ENCODE data around the gene ST6GALNAC4.

The ST6GALNAC4 gene

DNA sequence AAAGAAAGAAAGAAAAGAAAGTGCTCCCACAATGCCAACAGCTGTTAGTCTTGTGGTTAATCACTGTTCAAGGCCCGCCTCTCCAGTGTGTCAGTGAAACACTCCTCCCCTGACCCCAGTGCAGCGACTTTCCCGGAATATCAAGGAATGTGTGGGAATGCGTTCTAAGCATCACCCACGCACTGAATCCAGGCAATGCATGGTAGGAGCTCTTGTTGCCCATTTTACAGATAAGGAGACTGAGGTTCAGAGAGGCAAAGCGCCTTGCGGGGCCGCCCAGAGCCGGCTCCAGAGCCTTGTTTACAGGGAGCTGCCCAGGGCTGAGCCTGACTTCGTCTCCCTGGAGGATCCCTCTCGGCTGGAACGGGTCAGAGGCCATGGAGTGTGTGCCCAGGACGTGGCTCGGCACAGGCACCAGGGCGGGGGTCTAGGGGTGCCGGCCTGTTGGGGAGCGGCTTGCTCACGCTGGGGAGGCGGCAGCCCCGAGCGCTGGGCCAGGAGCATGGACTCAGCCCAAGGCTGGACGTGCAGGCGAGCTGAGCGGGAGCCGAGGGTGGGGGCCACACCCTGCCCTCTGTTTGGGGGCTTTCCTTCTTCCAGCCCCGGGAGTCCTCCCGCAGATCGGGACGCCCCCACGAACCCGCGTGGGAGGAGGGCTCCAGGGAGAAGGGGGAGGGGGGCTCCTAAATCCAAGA is 18.3 kb downstream of the ST6GALNAC4 start:
- H3K4me3 ChIP-seq (replicated peaks; ENCODE audit: low read depth, low read length): peak overlapping the region; percentile 93
- TF ChIP-seq, protein P1, sequence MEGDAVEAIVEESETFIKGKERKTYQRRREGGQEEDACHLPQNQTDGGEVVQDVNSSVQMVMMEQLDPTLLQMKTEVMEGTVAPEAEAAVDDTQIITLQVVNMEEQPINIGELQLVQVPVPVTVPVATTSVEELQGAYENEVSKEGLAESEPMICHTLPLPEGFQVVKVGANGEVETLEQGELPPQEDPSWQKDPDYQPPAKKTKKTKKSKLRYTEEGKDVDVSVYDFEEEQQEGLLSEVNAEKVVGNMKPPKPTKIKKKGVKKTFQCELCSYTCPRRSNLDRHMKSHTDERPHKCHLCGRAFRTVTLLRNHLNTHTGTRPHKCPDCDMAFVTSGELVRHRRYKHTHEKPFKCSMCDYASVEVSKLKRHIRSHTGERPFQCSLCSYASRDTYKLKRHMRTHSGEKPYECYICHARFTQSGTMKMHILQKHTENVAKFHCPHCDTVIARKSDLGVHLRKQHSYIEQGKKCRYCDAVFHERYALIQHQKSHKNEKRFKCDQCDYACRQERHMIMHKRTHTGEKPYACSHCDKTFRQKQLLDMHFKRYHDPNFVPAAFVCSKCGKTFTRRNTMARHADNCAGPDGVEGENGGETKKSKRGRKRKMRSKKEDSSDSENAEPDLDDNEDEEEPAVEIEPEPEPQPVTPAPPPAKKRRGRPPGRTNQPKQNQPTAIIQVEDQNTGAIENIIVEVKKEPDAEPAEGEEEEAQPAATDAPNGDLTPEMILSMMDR (IDR thresholded peaks at IDR 0.05; ENCODE audit: low read depth, low read length, missing control alignments): no peak
- DNase-seq (ENCODE audit: extremely low read depth, low read depth): no peak

DNA sequence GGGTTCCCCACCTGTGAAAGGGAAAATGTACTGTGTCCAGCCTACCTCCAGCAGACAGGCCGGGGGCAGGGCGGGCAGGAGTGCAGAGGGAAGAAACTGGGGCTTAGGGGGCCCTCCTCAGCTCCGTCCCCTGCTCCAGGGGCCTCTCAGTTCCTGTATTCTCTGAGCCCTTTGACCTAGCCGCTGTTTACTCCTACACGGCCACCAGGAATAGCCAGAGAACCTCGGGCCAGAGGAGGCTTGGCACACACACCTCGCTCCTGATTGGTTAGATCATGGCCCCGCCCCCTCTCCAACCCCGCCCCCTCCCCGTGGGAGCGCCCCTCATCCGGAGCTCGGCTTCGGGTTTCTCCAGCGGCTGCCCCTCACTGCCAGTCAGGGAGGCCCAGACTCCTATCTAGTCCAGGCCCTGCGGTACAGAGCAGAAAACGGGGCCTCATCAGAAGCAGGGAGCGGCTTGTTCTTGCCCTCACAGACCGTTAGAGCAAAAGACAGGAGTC is 19.6 kb downstream of the ST6GALNAC4 start:
- DNase-seq (ENCODE audit: extremely low read depth, low read depth): no peak
- peak overlapping the region; percentile 93 for H3K4me3 ChIP-seq (replicated peaks; ENCODE audit: low read depth, low read length)
- TF ChIP-seq, protein P1 (IDR thresholded peaks at IDR 0.05; ENCODE audit: low read depth, low read length, missing control alignments): no peak

DNA sequence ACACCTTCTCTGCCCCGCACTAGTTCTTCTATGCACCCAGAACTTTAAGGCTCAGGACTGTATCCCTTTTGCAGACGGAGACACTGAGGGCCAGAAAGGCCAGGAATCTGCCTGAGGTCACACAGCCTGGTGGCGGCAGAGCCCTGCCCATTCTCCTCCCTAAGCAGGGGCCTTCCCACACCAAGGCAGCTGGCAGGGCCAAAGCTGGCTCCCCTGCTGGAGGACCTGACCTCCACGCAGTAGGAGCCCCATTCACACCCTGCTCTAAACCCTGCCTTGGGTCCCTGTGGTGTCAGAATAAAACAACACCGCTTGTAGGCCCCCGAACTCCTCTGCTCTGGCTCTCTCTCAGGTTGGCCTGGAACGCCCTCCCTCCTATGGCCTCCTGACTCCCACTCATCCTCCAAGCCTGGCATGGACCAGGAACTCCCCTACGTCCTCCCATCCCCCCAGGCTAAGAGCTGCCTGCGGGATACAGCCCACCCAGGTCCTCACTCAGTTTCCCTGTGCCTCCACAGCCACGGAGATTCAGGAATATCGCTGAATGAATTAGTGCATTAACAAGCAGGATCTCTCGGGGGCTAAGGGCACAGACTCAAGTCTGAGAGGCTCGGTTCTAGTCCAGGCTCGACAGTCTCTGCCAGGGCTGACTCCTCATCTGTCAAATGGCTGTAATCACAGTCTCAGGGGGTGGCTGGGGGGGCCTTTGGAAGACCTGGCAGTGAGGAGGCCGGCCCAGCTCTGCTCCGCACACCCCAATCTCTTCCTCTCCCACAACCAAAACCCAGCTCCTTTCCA is 20.2 kb downstream of the ST6GALNAC4 start:
- no peak for DNase-seq (ENCODE audit: extremely low read depth, low read depth)
- TF ChIP-seq, protein P1 (IDR thresholded peaks at IDR 0.05; ENCODE audit: low read depth, low read length, missing control alignments): no peak
- H3K4me3 ChIP-seq (replicated peaks; ENCODE audit: low read depth, low read length): peak overlapping the region; percentile 93; the same call in 1 of the 2 replicates

DNA sequence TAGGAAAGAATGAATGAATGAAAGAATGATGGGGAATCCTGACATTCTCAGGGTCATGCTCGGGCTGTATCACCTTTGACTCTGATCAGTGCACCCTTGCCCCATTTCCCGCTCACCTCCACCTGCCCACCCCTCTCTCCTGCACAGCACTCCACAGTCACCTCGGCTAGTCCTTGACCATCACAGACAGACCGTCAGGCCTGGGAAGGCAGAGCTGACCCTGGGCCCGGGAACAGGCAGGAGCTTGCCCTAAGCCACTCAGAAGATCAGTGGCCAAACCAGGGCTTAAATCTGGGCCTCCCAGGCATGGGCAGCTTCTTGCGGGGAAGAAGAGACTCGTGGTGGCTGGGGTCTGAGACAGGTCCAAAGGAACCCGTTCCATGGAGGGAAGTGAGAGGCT is 21.0 kb downstream of the ST6GALNAC4 start:
- no peak overlapping the region for H3K4me3 ChIP-seq (replicated peaks; ENCODE audit: low read depth, low read length)
- DNase-seq (ENCODE audit: extremely low read depth, low read depth): no peak
- TF ChIP-seq, protein P1 (IDR thresholded peaks at IDR 0.05; ENCODE audit: low read depth, low read length, missing control alignments): no peak

DNA sequence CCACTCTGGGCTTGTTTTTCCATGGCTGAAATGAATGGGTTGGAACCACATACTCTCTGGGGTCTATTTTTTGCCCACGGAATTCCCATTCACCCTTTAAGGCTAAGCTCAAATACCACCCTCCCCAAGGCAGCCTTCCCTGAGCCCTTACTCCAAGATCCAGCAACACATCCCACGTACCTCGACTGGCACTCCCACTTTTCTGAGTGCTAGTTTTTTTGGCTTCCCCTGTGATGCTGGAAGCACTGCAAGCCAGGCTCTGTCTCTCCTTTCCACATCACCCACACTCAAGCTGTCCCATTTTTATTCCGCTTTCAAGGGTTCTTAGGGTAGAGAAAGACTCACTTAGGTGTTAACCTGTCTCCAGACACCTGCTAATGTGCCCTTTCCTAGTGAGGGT is 23.4 kb downstream of the ST6GALNAC4 start:
- TF ChIP-seq, protein P1 (IDR thresholded peaks at IDR 0.05; ENCODE audit: low read depth, low read length, missing control alignments): no peak
- H3K4me3 ChIP-seq (replicated peaks; ENCODE audit: low read depth, low read length): no peak overlapping the region
- DNase-seq (ENCODE audit: extremely low read depth, low read depth): no peak

DNA sequence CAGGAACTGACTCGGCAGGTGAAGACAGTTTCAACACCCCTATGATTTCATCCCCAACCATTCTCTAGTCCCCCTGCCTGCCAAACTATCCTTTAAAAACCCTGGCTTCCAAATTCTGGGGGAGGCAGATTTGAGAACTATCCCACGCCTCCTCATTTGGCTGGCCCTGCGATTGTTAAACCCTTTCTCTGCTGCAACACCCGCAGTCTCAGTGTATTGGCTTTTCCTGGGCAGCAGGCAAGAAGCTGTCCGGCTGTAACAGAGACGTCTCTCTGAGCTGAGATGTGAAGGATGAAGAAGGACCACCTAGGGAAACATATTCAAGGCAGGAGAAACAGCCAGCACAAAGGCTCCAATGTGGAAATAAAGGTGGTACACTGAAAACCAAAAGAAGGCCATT is 24.0 kb downstream of the ST6GALNAC4 start:
- no peak for DNase-seq (ENCODE audit: extremely low read depth, low read depth)
- TF ChIP-seq, protein P1 (IDR thresholded peaks at IDR 0.05; ENCODE audit: low read depth, low read length, missing control alignments): no peak
- H3K4me3 ChIP-seq (replicated peaks; ENCODE audit: low read depth, low read length): no peak overlapping the region

Data from HFF-Myc (cell line).